HepG2 (cell line): ENCODE data around the gene SOBP. TPM values are rescaled to one million over a fixed set of nuclear protein-coding genes. Genes with fewer than 3 reads are reported as not detected.

ENCODE experiments used
- ARID2 ChIP-seq: sonication (generic); formaldehyde crosslinking; IDR thresholded peaks from 2 replicates; pipeline ENCODE4 v1.8.1; 2022; ENCODE audit warnings: mild to moderate bottlenecking, missing genetic modification reagents, borderline replicate concordance
- DMTF1 ChIP-seq: sonication (generic); formaldehyde crosslinking; IDR thresholded peaks from 2 replicates; pipeline ENCODE4 v1.4.0; 2020; ENCODE audit warnings: mild to moderate bottlenecking, missing genetic modification reagents
- DRAP1 ChIP-seq: IDR thresholded peaks from 2 replicates; pipeline ENCODE4 v1.6.1; 2016; ENCODE audit warnings: missing genetic modification reagents, missing compliant biosample characterization
- FOXA3 ChIP-seq: IDR thresholded peaks from 2 replicates; pipeline ENCODE4 v1.6.1; 2016; ENCODE audit warnings: missing genetic modification reagents, missing compliant biosample characterization
- GATAD2A ChIP-seq: IDR thresholded peaks from 2 replicates; pipeline ENCODE4 v1.6.1; 2016
- KLF6 ChIP-seq: IDR thresholded peaks from 2 replicates; pipeline ENCODE4 v1.8.0; 2016; ENCODE audit warnings: missing biosample characterization, missing genetic modification reagents
- LCORL ChIP-seq, 2 experiments: fragments of 450-650 bp in 1 of 2; sonication (generic) in 1 of 2; formaldehyde crosslinking in 1 of 2; IDR thresholded peaks; 2 replicates each; pipeline versions ENCODE4 v1.5.0 to v1.6.1; 2017 to 2020; ENCODE audit warnings: antibody characterized with exemption in 1 of 2, missing genetic modification reagents in 1 of 2
- MEIS1 ChIP-seq: sonication (generic); formaldehyde crosslinking; IDR thresholded peaks from 2 replicates; pipeline ENCODE4 v1.9.0; 2021; ENCODE audit warnings: mild to moderate bottlenecking, missing genetic modification reagents, moderate library complexity, borderline replicate concordance
- MXD3 ChIP-seq: IDR thresholded peaks from 2 replicates; pipeline ENCODE4 v1.6.1; 2016; ENCODE audit warnings: mild to moderate bottlenecking, missing biosample characterization, missing genetic modification reagents
- PLRG1 ChIP-seq: fragments of 450-650 bp; conservative IDR thresholded peaks from 2 replicates; pipeline ENCODE4 v1.6.1; 2016
- SOX6 ChIP-seq, 2 experiments: fragments of 450-650 bp in 1 of 2; sonication (generic) in 1 of 2; formaldehyde crosslinking in 1 of 2; IDR thresholded peaks; 2 replicates each; pipeline versions ENCODE4 v1.4.0 to v1.6.1; 2017 to 2020; ENCODE audit warnings: antibody characterized with exemption in 1 of 2, mild to moderate bottlenecking in 1 of 2, missing genetic modification reagents in 1 of 2
- TEAD3 ChIP-seq: optimal IDR thresholded peaks from 2 replicates; pipeline ENCODE3; 2016; ENCODE audit warnings: borderline replicate concordance
- TIGD3 ChIP-seq: sonication (generic); formaldehyde crosslinking; IDR thresholded peaks from 2 replicates; pipeline ENCODE4 v1.5.1; 2020; ENCODE audit warnings: mild to moderate bottlenecking, missing genetic modification reagents, borderline replicate concordance
- UBTF ChIP-seq: sonication (generic); formaldehyde crosslinking; IDR thresholded peaks from 2 replicates; pipeline ENCODE4 v1.4.0; 2020; ENCODE audit warnings: mild to moderate bottlenecking, missing genetic modification reagents
- ZNF180 ChIP-seq: sonication (generic); formaldehyde crosslinking; IDR thresholded peaks from 2 replicates; pipeline ENCODE4 v1.4.0; 2020; ENCODE audit warnings: low read depth, missing genetic modification reagents, borderline replicate concordance
- ZNF343 ChIP-seq: sonication (generic); formaldehyde crosslinking; IDR thresholded peaks from 2 replicates; pipeline ENCODE4 v1.4.0; 2020; ENCODE audit warnings: mild to moderate bottlenecking, missing genetic modification reagents
- ZNF572 ChIP-seq: sonication (generic); formaldehyde crosslinking; IDR thresholded peaks from 2 replicates; pipeline ENCODE4 v1.5.1; 2020; ENCODE audit warnings: mild to moderate bottlenecking, missing genetic modification reagents
- polyA plus RNA-seq, 8 experiments: library from polyadenylated mRNA; depleted of rRNA in 3 of 8; stranded (reverse) in 7 of 8; unstranded in 1 of 8; fragments of >200 nt; fragmentation: Illumina TruSeq in 4 of 8; extraction: Trizol in 4 of 8; gene quantifications; 2 replicates each; pipeline versions ENCODE4 v1.2.1 to v1.2.3, GENCODE V29; 2011 to 2016; ENCODE audit warnings: low read depth in 4 of 8, missing spikeins in 1 of 8, mixed read lengths in 1 of 8; ENCODE audit not compliant: insufficient read depth in 1 of 8
- total RNA-seq, 5 experiments: library from RNA; depleted of rRNA; stranded (reverse); fragments of >200 nt; fragmentation: Illumina TruSeq; extraction: Trizol; gene quantifications; 2 replicates each; pipeline ENCODE4 v1.2.3, GENCODE V29; 2016; ENCODE audit warnings: low read depth in 1 of 5
- TF ChIP-seq, protein P1 (sequence below): sonication (generic); formaldehyde crosslinking; conservative IDR thresholded peaks from 2 replicates; pipeline ENCODE4 v1.4.0; 2020; ENCODE audit warnings: missing genetic modification reagents
- TF ChIP-seq, protein P2 (sequence below): IDR thresholded peaks from 2 replicates; pipeline ENCODE4 v1.6.1; 2012; ENCODE audit warnings: inconsistent platforms

The SOBP gene
- total and polyA plus RNA-seq, 2 of the 13 experiments (the other 11 are each of a cell fraction or from before 2014, with no cell fraction given), result 1.5 to 6.9 TPM

DNA sequence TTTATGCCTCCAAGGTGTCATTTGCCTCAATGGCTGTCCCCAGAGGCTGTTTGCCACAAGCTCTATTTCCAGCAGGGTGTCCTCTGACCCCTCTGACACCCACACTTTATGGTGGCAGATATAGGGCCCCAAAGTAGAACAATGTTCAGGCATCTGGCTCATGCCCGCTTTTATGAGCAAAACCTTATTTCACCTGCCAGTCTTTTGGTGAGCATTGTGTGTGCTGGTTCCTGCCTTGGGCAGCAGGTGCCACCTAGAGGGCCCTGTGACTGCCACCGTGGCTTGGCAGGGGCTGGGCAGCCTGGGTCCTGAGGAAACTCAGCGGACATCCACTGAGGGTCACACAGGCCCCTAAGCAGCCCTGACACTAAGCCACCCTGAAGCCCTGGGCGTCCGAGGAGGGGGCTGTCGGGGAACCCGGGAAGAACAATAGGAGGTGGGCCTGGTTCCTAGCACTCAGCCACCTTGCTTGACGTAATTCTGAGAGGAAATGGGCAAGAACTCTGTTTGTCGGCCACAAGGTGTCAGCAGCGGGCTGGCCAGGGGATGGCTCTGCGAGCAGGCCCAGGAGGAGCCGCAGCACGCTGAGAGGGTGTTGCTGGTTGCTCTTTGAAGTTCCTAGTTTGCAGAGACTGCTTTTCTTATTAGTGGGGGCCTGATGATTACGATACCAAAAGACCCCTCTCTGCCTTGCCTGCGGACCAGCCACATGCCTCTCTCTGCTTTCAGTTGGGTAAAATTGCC is 185.2 kb downstream of the SOBP start (continued):
- TF ChIP-seq, protein P1, sequence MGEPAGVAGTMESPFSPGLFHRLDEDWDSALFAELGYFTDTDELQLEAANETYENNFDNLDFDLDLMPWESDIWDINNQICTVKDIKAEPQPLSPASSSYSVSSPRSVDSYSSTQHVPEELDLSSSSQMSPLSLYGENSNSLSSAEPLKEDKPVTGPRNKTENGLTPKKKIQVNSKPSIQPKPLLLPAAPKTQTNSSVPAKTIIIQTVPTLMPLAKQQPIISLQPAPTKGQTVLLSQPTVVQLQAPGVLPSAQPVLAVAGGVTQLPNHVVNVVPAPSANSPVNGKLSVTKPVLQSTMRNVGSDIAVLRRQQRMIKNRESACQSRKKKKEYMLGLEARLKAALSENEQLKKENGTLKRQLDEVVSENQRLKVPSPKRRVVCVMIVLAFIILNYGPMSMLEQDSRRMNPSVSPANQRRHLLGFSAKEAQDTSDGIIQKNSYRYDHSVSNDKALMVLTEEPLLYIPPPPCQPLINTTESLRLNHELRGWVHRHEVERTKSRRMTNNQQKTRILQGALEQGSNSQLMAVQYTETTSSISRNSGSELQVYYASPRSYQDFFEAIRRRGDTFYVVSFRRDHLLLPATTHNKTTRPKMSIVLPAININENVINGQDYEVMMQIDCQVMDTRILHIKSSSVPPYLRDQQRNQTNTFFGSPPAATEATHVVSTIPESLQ, result 0 out of 2 replicates have a peak, but pooled peaks have one; percentile 67
- TF ChIP-seq ZNF572 (CRISPR knock-in tag) (peak; percentile 91; the same call in 1 of the 2 replicates), SOX6 (IDR thresholded peaks at IDR 0.05) (no peak), SOX6 (CRISPR knock-in tag; IDR thresholded peaks at IDR 0.05) (peak; percentile 89), TIGD3 (CRISPR knock-in tag) (no peak), GATAD2A (CRISPR knock-in tag) (peak; percentile 71), MEIS1 (0 out of 2 replicates have a peak, but pooled peaks have one; percentile 36), ARID2 (CRISPR knock-in tag) (no peak), PLRG1 (no peak), FOXA3 (0 out of 2 replicates have a peak, but pooled peaks have one; percentile 5), DMTF1 (CRISPR knock-in tag) (no peak; the same call in 1 of the 2 replicates), DRAP1 (CRISPR knock-in tag) (0 out of 2 replicates have a peak, but pooled peaks have one; percentile 23), ZNF343 (CRISPR knock-in tag) (0 out of 2 replicates have a peak, but pooled peaks have one; percentile 23), UBTF (CRISPR knock-in tag) (peak; percentile 37; the same call in 1 of the 2 replicates), LCORL (IDR thresholded peaks at IDR 0.05) (no peak), LCORL (CRISPR knock-in tag; IDR thresholded peaks at IDR 0.05) (peak; percentile 70), MXD3 (CRISPR knock-in tag) (0 out of 2 replicates have a peak, but pooled peaks have one; percentile 20), ZNF180 (CRISPR knock-in tag) (no peak), TEAD3 (peak; percentile 23), KLF6 (CRISPR knock-in tag) (0 out of 2 replicates have a peak, but pooled peaks have one; percentile 44)
- TF ChIP-seq, protein P2, sequence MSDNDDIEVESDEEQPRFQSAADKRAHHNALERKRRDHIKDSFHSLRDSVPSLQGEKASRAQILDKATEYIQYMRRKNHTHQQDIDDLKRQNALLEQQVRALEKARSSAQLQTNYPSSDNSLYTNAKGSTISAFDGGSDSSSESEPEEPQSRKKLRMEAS, result peak; percentile 74; the same call in 1 of the 2 replicates
